AML-193 (cell line): ENCODE measurements around the gene ESYT3.
"Not testable (repeated sequence)": the region's sequence is repeated elsewhere in the genome, so short reads cannot be mapped to it uniquely, and the experiment has no call there.

ENCODE experiments used
- DNase-seq, 2 experiments: peaks; one replicate each; lab custom pipeline; 2025; lab: John Stamatoyannopoulos, UW

The ESYT3 gene

GRCh38 chr3:138443091-138443490, 8.7 kb downstream of the ESYT3 start:
- no peak for DNase-seq

- DNase-seq: no peak
These were observed 9.4 kb downstream of the ESYT3 start for GRCh38 chr3:138443521-138444503.

GRCh38 chr3:138445236-138445635, 10.8 kb downstream of the ESYT3 start:
- DNase-seq: no peak

- no peak for DNase-seq
These were observed 11.2 kb downstream of the ESYT3 start for GRCh38 chr3:138445654-138446053.

- DNase-seq: no peak
These were observed 14.2 kb downstream of the ESYT3 start for GRCh38 chr3:138448631-138449030.

- DNase-seq: no peak
These were observed 15.1 kb downstream of the ESYT3 start for GRCh38 chr3:138449490-138449889.

- DNase-seq: no peak
These were observed 15.8 kb downstream of the ESYT3 start for GRCh38 chr3:138450181-138450580.

- DNase-seq: no peak
These were observed 16.4 kb downstream of the ESYT3 start for GRCh38 chr3:138450704-138451424.

- no peak for DNase-seq
These were observed 17.3 kb downstream of the ESYT3 start for GRCh38 chr3:138451595-138452162.

GRCh38 chr3:138452436-138452835, 18.0 kb downstream of the ESYT3 start:
- no peak for DNase-seq

GRCh38 chr3:138453940-138454339, 19.5 kb downstream of the ESYT3 start:
- not testable (repeated sequence) for DNase-seq

GRCh38 chr3:138455801-138456716, 21.6 kb downstream of the ESYT3 start:
- no peak for DNase-seq

- no peak for DNase-seq
These were observed 22.8 kb downstream of the ESYT3 start for GRCh38 chr3:138456961-138457862.

GRCh38 chr3:138457863-138458735, 23.7 kb downstream of the ESYT3 start:
- DNase-seq: no peak

- no peak for DNase-seq
These were observed 24.5 kb downstream of the ESYT3 start for GRCh38 chr3:138458774-138459499.

- no peak for DNase-seq
These were observed 25.5 kb downstream of the ESYT3 start for GRCh38 chr3:138459619-138460535.

- no peak for DNase-seq
These were observed 26.3 kb downstream of the ESYT3 start for GRCh38 chr3:138460536-138461205.
